T-helper 1 cell treated with Interleukin-12 subunit alpha and Interleukin-12 subunit beta and Interleukin-4 antibody, amounts not matched to agents 30 μg/mL and 1 μg/mL, for 36 hours (primary cell): ENCODE data around the gene CASR.

Experiments used
- H3K27ac Mint-ChIP-seq: one replicate; pipeline ENCODE4 v1.8.0; 2021; ENCODE audit warnings: mild to moderate bottlenecking, mixed read lengths
- H3K27me3 Mint-ChIP-seq: one replicate; pipeline ENCODE4 v1.8.0; 2021; ENCODE audit warnings: low read depth, mixed read lengths
- H3K36me3 Mint-ChIP-seq: one replicate; pipeline ENCODE4 v1.8.0; 2021; ENCODE audit warnings: low read depth, mixed read lengths
- H3K4me1 Mint-ChIP-seq: one replicate; pipeline ENCODE4 v1.8.0; 2021; ENCODE audit warnings: low read depth, mixed read lengths
- H3K4me3 Mint-ChIP-seq: one replicate; pipeline ENCODE4 v1.8.0; 2021; ENCODE audit warnings: mild to moderate bottlenecking, moderate library complexity, mixed read lengths
- H3K9me3 Mint-ChIP-seq: one replicate; pipeline ENCODE4 v1.8.0; 2021; ENCODE audit warnings: mixed read lengths

CASR gene

DNA sequence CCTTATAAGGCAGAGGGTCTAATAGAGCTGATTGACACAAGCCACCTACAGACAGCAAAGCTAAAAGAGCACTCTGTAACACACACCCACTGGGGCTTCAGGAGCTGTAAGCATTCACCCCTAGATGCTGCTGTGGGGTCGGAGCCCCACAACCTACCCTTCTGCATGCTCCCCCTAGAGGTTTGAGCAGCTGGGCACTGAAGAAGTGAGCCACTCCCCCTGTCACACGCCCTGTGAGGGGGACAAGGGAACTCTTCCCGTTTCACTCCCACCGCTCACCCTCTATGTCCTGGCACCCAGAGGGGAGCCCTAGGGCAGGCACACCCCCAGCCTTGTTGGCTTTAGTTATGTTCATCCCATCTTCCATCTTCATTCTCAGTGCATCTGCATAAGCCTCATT is 132.2 kb downstream of the CASR start:
- Mint-ChIP-seq H3K27ac (no peak overlapping the region), H3K4me3 (no peak overlapping the region)

DNA sequence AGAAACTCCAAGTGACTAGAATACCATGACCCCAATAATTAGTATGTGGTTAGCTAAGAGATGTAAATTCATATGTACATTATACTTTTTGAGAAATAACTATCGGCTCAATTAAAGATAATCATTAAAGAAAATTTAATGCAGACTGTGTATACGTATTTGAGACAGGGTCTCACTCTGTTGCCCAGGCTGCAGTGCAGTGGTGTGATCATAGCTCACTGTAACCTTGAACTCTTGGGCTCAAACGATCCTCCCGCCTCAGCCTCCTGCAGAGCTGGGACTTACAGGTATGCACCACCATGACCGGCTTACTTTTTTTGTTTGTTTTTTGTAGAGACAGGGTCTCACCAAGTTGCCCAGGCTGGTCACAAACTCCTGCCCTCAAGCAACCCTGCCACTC is 132.9 kb downstream of the CASR start:
- H3K9me3 Mint-ChIP-seq: peaks cover 25% of the 10 kb centered on the region
- H3K27ac Mint-ChIP-seq: no peak overlapping the region
- peaks cover 15% of the 10 kb centered on the region for H3K36me3 Mint-ChIP-seq
- H3K4me1 Mint-ChIP-seq: peaks cover 18% of the 10 kb centered on the region
- no peak overlapping the region for H3K4me3 Mint-ChIP-seq
- peaks cover 6% of the 10 kb centered on the region for H3K27me3 Mint-ChIP-seq

More for the DNA sequence above, 132.2 kb downstream of the CASR start:
- peaks cover 25% of the 10 kb centered on the region for H3K9me3 Mint-ChIP-seq
- H3K4me1 Mint-ChIP-seq: peaks cover 11% of the 10 kb centered on the region
- H3K36me3 Mint-ChIP-seq: peaks cover 13% of the 10 kb centered on the region
- peaks cover 6% of the 10 kb centered on the region for H3K27me3 Mint-ChIP-seq

GRCh38 chr3:122318620-122319019 is 135.2 kb downstream of the CASR start:
- Mint-ChIP-seq H3K4me3 (no peak overlapping the region), H3K36me3 (peaks cover 15% of the 10 kb centered on the region), H3K27me3 (peaks cover 6% of the 10 kb centered on the region), H3K9me3 (peaks cover 25% of the 10 kb centered on the region), H3K4me1 (peaks cover 27% of the 10 kb centered on the region), H3K27ac (no peak overlapping the region)

GRCh38 chr3:122322095-122323075 is 138.9 kb downstream of the CASR start:
- Mint-ChIP-seq H3K36me3 (peaks cover 15% of the 10 kb centered on the region), H3K27me3 (peaks cover 16% of the 10 kb centered on the region), H3K4me3 (peak overlapping the region; percentile 21), H3K27ac (peak overlapping the region; percentile 82), H3K9me3 (peaks cover 25% of the 10 kb centered on the region), H3K4me1 (peaks cover 32% of the 10 kb centered on the region)

GRCh38 chr3:122324871-122325323 is 141.4 kb downstream of the CASR start, which contains the start of gene CSTA:
CSTA (plus strand) TSS chr3:122325248; CDS start chr3:122325293, 45 bp downstream.
- no peak within 1 kb of the TSS for H3K4me3 Mint-ChIP-seq

DNA sequence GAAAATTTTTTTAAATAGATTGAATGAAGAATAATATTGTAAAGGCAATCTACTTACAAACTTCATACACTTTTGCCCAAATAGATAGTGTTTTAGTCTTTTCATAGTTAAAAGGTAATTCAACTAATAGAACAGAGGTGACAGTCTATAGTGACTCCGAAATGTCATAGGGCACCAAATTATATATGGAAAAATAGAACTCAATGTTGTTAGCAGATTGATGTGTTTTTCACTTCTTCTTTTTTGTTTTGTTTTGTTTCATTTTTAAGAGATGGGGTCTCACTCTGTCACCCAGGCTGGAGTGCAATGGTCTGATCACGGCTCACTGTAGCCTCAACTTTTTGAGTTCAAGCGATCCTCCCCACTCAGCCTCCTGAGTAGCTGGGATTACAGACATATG is 142.3 kb downstream of the CASR start:
- H3K27ac Mint-ChIP-seq: no peak overlapping the region
- peaks cover 2% of the 10 kb centered on the region for H3K36me3 Mint-ChIP-seq
- no peak overlapping the region for H3K4me3 Mint-ChIP-seq

More at GRCh38 chr3:122324871-122325323, 141.4 kb downstream of the CASR start, which contains the start of gene CSTA:
- H3K27ac Mint-ChIP-seq: no peak within 1 kb of the TSS
- peaks cover 5% of the 10 kb centered on the region for H3K36me3 Mint-ChIP-seq
- H3K27me3 Mint-ChIP-seq: peaks cover 10% of the 10 kb centered on the region
- H3K9me3 Mint-ChIP-seq: peaks cover 4% of the 10 kb centered on the region
- H3K4me1 Mint-ChIP-seq: peaks cover 30% of the 10 kb centered on the region

DNA sequence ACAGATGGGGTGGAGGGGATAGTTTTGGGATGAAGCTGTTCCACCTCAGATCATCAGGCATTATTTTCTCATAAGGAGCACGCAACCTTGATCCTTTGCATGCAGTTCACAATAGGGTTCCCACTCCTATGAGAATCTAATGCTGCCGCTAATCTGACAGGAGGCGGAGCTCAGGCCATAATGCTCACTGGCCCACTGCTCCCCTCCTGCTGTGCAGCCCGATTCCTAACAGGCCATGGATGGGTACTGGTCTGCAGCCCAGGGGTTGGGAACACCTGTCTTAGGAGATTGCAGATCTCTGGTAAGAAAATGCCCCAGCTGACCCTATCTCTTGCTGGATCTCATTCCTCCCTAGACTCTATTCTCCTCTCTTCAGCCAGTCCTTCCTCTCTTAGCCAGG is 148.4 kb downstream of the CASR start:
- no peaks in the 10 kb centered on the region for H3K36me3 Mint-ChIP-seq
- H3K9me3 Mint-ChIP-seq: no peaks in the 10 kb centered on the region
- no peak overlapping the region for H3K4me3 Mint-ChIP-seq
- H3K27ac Mint-ChIP-seq: no peak overlapping the region
- peaks cover 3% of the 10 kb centered on the region for H3K4me1 Mint-ChIP-seq
- peaks cover 50% of the 10 kb centered on the region for H3K27me3 Mint-ChIP-seq

More for the DNA sequence above, 142.3 kb downstream of the CASR start:
- H3K4me1 Mint-ChIP-seq: peaks cover 29% of the 10 kb centered on the region
- H3K27me3 Mint-ChIP-seq: peaks cover 17% of the 10 kb centered on the region
- no peaks in the 10 kb centered on the region for H3K9me3 Mint-ChIP-seq

DNA sequence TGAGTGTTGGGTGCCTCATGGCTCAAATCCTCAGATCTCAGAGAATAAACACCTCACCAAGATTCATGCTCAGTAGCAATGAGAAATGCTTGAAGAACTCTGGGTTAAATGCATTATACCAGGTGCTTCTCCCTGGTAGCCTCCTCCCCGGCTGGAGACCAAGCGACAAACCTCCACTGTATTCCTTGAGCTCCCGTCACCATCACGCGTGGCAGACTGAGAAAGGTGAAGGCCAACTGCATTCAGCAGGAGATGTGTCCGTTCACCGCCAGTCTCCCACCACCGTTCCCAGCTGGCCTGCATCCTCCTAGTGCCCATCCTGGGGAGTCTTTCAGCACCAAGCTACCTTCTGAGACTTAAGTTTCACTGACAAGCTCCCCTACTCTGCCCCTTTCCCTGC is 149.1 kb downstream of the CASR start:
- no peak overlapping the region for H3K4me3 Mint-ChIP-seq
- H3K36me3 Mint-ChIP-seq: no peaks in the 10 kb centered on the region
- H3K27me3 Mint-ChIP-seq: peaks cover 52% of the 10 kb centered on the region
- no peaks in the 10 kb centered on the region for H3K9me3 Mint-ChIP-seq
- H3K27ac Mint-ChIP-seq: no peak overlapping the region
- H3K4me1 Mint-ChIP-seq: peaks cover 3% of the 10 kb centered on the region
